Fibroblast of lung (primary cell): ENCODE measurements around the gene LILRB4.

ENCODE experiments used
- EZH2 ChIP-seq: IDR thresholded peaks from 2 replicates; pipeline ENCODE4 v1.5.1; 2012; ENCODE audit warnings: low read length, control low read depth, mild to moderate bottlenecking; ENCODE audit errors: missing control alignments
- TF ChIP-seq, protein P1 (sequence below), 2 donors: IDR thresholded peaks in 1 of 2; conservative IDR thresholded peaks in 1 of 2; 1 replicate in 1 of 2; 2 replicates in 1 of 2; pipeline ENCODE4 v1.5.1; 2011 to 2012; ENCODE audit warnings: low read length in 2 of 2, control low read depth in 1 of 2, inconsistent platforms in 1 of 2, low read depth in 1 of 2, mild to moderate bottlenecking in 1 of 2

DNA sequence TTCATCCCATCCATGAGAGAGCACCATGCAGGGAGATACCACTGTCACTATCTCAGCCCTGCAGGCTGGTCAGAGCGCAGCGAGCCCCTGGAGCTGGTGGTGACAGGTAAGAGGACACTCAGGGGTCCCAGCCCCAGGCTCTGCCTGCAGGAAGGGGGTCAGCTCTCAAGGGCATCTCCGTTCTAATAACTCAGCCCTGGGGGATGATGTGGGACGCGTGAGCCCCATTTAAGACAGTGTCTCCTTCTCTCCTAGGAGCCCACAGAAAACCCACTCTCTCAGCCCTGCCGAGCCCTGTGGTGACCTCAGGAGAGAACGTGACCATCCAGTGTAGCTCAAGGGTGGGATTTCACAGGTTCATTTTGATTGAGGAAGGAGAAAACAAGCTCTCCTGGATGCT lies 46.0 kb downstream of the LILRB4 start:
- TF ChIP-seq, protein P1, sequence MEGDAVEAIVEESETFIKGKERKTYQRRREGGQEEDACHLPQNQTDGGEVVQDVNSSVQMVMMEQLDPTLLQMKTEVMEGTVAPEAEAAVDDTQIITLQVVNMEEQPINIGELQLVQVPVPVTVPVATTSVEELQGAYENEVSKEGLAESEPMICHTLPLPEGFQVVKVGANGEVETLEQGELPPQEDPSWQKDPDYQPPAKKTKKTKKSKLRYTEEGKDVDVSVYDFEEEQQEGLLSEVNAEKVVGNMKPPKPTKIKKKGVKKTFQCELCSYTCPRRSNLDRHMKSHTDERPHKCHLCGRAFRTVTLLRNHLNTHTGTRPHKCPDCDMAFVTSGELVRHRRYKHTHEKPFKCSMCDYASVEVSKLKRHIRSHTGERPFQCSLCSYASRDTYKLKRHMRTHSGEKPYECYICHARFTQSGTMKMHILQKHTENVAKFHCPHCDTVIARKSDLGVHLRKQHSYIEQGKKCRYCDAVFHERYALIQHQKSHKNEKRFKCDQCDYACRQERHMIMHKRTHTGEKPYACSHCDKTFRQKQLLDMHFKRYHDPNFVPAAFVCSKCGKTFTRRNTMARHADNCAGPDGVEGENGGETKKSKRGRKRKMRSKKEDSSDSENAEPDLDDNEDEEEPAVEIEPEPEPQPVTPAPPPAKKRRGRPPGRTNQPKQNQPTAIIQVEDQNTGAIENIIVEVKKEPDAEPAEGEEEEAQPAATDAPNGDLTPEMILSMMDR (conservative IDR thresholded peaks at IDR 0.05 in 1 of 2, IDR thresholded peaks at IDR 0.05 in 1 of 2; ENCODE audit: low read depth in 1 of 2, low read length in 2 of 2) = no peak
- no peak for TF ChIP-seq EZH2
